Measurements from ENCODE around the gene GRIK4. TPM values are rescaled to one million over a fixed set of nuclear protein-coding genes. Genes with fewer than 3 reads are reported as not detected.

GRIK4 gene
- total and polyA plus RNA-seq, 2 donors (not counting 3 experiments of a cell fraction or from before 2014, with no cell fraction given): 0.81 to 1.6 TPM

GRCh38 chr11:120883404-120884080 lies 372.0 kb downstream of the GRIK4 start:
- POLR2A ChIA-PET: no interaction called here
- FAIRE-seq (peak; percentile 35), DNase-seq (ENCODE audit: low read depth, low spot score) (peak; percentile 52)
- no peaks in the 10 kb centered on the region for H3K9me1 ChIP-seq (replicated peaks; ENCODE audit: control insufficient read depth, extremely low read depth, insufficient read depth, low read length)
- H3K4me3 ChIP-seq (replicated peaks in 1 of 3; ENCODE audit: insufficient read depth in 1 of 3, low read depth in 1 of 3, low read length in 3 of 3): no peak overlapping the region
- BruUV-seq (replicated peaks): no TSS peak
- H3K4me1 ChIP-seq (ENCODE audit: control insufficient read depth, extremely low read depth, insufficient read depth, low read length): no peaks in the 10 kb centered on the region
- H3K9ac ChIP-seq (replicated peaks; ENCODE audit: extremely low read depth, insufficient read depth, low read length): no peak overlapping the region
- intact Hi-C loops (cut with micrococcal nuclease): no loop called here
- H3K9me3 ChIP-seq (replicated peaks; ENCODE audit: control insufficient read depth, insufficient read depth, low read length): no peaks in the 10 kb centered on the region
- dilution Hi-C loops (cut with MboI; ENCODE audit: extremely low pct_ligation_motif_present, low sequenced_read_pairs): no loop called here
- H3K79me2 ChIP-seq (ENCODE audit: control insufficient read depth, insufficient read depth, low read length): no peaks in the 10 kb centered on the region
- CTCF ChIA-PET: interaction anchor here (0.7 to 1.8 kb wide), 6 partner anchors 10 to 372 kb away, joined by 3 to 7 read pairs (median 4); partner anchors contain the start of gene GRIK4
- H4K20me1 ChIP-seq (replicated peaks; ENCODE audit: control insufficient read depth, extremely low read depth, insufficient read depth, low read length): no peaks in the 10 kb centered on the region
- H3K27ac ChIP-seq (ENCODE audit: insufficient read depth, low read depth, low read length): no peak overlapping the region
- TF ChIP-seq EZH2 (IDR thresholded peaks at IDR 0.05; ENCODE audit: borderline replicate concordance, low read depth, low read length, severe bottlenecking) (no peak), FOS (IDR thresholded peaks at IDR 0.05; ENCODE audit: borderline replicate concordance, insufficient read depth, low read length) (no peak), POLR2AphosphoS5 (IDR thresholded peaks at IDR 0.05; ENCODE audit: insufficient read depth, low read depth, low read length) (no peak), GATA2 (IDR thresholded peaks at IDR 0.05; ENCODE audit: insufficient read depth, insufficient read length, low read depth, low read length) (no peak), MYC (IDR thresholded peaks at IDR 0.05; ENCODE audit: low read depth, low read length) (no peak)
- no peaks in the 10 kb centered on the region for H3K27me3 ChIP-seq (ENCODE audit: control insufficient read depth in 2 of 2, insufficient read depth in 2 of 2, low read length in 2 of 2)
- H3K4me2 ChIP-seq (ENCODE audit: insufficient read depth, low read length): no peak overlapping the region
- no peak overlapping the region for H2AFZ ChIP-seq (ENCODE audit: low read depth, low read length)
- H3K36me3 ChIP-seq (ENCODE audit: control insufficient read depth in 2 of 2, extremely low read depth in 1 of 2, insufficient read depth in 2 of 2, low read length in 2 of 2): no peaks in the 10 kb centered on the region
